DMS53 (cell line): Measurements from ENCODE around the gene RUFY1.
A peak's percentile ranks its signal among the peaks of the same experiment; 100 is the strongest.
"Not testable (repeated sequence)": the region's sequence is repeated elsewhere in the genome, so short reads cannot be mapped to it uniquely, and the experiment has no call there.

Source experiments
- DNase-seq: peaks from one replicate; lab custom pipeline; 2025; lab: John Stamatoyannopoulos, UW

The RUFY1 gene

GRCh38 chr5:179550511-179551342 is at the start of gene RUFY1:
TSS of gene RUFY1 (plus strand) at chr5:179550554. CDS start at chr5:179550570, 16 bp downstream.
- peak; percentile 92 for DNase-seq

DNA sequence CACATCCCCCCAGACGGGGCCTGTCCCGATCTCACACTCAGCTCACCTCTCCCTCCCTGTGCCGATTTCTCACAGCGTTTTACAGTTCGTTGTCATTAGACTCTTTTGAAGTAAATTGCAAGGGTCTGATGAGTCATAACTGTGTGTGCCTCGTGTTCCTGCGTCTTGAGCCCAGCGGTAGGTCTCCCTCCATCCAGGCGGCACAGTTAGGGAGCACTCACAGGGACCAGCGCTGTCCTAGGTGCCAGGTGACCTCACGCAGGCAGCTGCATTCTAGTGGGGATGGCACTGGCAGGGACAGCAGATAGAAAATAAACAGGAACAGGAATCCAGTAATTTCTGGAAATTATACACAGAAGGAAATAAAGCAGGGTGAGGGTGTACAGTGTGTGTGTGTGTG is 48.4 kb upstream of the RUFY1 start:
- not testable (repeated sequence) for DNase-seq

- DNase-seq: not testable (repeated sequence)
Observed at GRCh38 chr5:179502420-179502819, 47.9 kb upstream of the RUFY1 start.

GRCh38 chr5:179504191-179504590 is 46.2 kb upstream of the RUFY1 start:
- no peak for DNase-seq

DNA sequence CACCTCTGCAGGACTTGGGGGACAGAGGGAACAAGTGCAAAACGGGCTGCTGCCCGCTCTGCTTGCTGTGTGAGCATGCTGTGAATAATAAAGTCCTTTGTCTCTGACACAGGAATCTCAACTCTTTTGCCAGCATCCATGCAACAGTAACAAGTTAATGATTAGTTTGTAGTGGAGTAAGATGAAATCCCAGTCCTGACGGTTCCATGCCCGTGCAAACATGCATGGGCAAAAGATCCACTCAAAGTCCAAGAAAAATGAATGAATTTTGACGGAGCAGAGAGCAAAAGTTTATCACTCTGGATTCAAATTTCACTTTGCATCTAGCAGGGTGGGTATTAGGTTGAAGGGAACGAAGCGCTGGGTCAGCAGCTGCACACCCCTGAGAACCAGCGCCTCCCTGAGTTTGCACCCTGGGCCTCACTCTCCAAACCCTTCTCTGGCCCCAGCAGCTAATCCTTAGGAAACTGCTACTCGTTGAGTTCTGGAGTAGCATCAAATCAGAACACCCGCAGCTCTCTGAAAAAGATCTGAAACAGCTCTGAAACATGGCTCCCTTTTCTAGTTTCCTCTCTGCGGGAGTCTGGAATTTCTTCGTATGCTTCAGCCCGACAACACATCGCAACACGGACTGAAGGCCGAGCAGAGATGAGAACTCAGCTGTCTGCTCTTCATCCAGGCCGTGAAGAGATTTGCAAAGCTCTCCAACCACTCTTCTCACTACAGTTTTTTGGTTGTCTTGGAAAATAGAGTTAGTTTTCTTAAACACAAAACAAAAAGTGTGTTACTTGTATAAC is 45.6 kb upstream of the RUFY1 start:
- DNase-seq: no peak

DNA sequence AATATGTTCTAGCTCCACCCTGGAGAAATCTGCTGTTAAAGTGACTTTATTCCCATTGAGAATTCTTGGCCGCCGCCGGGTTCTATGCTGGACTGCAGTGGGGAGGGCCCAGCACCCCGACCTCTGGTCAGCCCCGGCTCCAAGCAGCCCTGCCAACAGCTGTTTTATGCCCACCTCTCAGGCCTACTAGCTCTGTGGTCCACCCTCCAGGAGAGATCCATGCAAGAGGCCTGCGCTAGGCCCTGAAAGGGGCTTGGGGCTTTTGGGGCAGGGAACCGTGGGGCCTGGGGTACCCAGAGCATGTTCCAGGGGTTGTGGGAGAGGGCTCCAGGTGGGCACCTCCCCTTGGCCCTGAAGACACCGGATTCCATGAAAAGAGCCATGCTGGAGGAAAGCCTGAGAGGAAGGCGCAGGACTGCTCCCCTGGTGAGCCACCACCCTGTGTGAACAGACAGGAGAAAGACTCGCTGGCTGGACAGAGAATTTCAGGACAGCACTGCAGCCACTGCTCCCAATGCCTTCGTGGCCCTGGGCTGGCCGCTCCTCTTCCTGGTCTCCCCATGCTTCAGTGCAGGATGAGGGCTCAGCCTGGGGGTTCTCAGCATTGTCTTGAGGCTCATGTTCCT is 44.6 kb upstream of the RUFY1 start:
- no peak for DNase-seq

DNA sequence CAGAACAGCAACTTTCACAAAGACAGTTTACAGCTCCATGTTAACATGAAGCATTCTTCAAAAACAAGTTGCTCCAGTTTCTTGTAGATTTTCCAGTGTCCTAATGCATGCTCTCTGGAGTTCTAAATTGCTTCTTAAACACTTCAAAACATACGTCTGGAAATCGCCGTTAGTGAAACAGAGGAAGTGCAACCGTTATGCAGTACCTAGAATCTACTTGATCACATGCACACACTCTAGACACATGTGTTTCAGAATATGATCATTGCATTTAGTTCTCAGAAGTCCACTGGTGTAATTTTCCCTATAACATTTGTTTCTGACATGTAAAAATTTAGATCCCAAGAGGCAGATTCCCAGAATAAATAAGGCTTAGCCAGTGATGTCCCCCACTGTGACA is 41.1 kb upstream of the RUFY1 start:
- no peak for DNase-seq

DNA sequence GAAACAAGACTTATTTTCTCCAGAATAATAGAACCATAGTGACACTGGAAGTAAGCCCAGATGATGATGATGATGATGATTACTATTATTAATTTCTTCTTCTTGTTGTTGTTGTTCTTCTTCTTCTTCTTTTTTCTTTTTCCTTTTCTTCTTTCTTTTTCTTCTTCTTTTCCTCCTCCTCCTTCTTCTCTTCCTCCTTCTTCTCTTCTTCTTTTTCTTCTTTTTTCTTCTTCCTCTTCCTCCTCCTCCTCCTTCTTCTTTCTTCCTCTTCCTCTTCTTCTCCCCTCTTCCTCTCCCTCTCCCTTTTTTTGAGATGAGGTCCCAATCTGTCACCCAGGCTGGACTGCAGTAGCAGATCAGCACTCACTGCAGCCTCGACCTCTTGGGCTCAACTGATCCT is 40.5 kb upstream of the RUFY1 start:
- no peak for DNase-seq

DNA sequence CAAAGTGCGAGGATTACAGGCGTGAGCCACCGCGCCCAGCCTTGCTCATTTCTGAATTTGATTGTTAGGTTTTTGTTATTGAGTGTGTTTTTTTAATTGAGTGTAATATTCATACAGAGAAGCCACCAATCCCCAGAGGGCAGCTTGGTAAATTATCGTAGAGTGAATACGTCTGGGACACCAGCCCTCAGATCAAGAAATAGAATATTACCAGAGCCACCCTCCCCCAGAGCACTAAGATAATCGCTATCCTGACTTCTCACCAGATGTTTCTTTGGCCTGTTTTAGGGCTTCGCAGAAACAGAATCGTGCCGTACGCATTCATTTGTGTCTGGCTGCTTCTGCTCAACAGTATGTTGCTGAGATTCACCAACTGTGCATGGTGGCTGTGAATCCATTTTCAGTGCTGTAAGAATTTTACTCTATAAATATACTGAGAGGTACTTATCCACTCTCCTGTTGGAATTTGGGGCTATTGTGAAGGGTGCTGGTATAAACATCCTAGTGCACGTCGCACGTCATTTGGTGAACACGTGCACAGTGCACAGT is 37.8 kb upstream of the RUFY1 start:
- DNase-seq: no peak

DNA sequence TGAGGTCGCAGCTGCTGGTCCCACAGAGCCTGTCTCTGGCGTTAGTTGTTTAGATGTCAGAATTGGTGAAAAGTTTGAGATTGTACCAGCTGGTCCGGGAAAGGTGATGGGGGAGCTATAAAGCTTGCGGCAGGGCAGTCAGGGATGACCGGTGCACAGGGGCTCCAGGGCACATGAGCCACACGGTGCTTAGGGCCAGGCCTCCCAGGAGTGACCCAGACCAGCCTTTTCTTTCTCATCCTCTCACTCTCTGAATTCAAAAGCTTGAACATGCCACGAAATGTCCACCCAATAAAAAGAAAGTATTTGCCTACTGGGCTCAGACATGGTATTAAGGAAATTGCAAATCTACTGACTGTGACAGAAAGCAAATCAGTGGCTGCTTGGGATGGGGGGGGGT is 34.9 kb upstream of the RUFY1 start:
- DNase-seq: not testable (repeated sequence)

GRCh38 chr5:179516221-179516620 is 34.1 kb upstream of the RUFY1 start:
- DNase-seq: no peak

DNA sequence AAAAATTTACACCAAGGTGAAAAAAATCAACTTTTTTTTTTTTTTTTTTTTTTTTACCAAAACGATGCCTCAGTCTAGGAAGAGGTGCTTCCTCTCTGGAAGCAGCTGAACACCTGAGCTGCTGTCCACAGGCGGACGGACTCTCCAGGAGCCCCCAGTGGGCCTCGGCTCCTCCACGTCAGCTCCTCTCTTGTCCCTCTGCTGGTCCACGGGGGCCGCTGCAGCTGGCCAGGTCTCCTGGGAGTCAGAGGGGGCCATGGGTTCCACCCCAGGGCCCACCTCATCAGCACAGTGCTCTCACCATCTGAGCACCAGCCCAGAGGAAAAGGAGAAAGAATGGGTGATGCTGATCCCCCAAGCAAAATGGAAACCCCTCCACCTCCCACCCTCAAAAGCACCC is 32.6 kb upstream of the RUFY1 start:
- not testable (repeated sequence) for DNase-seq

- DNase-seq: not testable (repeated sequence)
Observed at GRCh38 chr5:179518369-179518768, 32.0 kb upstream of the RUFY1 start.

DNA sequence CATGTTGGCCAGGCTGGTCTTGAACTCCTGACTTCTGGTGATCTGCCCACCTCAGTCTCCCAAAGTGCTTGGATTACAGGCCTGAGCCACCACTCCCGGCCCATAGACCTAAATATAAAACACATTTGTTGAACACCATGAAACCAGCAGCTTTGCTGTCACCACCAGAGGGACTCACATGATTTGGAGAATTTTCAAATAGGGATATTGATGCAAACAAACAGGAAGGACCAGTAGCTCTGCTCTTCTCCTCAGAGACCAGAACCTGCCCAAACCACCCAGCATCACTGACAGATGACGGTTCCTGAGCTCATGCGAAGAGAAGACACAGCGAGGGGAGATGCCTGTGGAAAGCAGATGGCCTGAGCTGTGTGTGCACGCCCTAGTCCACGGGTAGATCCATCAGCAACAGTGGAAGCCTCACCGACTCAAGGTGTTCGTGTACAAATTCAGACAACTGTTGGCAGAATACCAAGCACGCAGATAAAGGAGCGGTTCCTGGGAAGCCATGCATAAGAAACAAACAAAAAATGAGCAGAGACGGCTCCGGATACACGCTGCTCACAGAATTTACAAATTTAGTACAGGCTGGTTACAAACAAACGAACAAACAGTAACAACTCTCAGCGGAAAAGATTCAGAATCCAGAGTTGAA is 30.8 kb upstream of the RUFY1 start:
- DNase-seq: not testable (repeated sequence)

- not testable (repeated sequence) for DNase-seq
Observed at GRCh38 chr5:179522107-179522506, 28.2 kb upstream of the RUFY1 start.

DNA sequence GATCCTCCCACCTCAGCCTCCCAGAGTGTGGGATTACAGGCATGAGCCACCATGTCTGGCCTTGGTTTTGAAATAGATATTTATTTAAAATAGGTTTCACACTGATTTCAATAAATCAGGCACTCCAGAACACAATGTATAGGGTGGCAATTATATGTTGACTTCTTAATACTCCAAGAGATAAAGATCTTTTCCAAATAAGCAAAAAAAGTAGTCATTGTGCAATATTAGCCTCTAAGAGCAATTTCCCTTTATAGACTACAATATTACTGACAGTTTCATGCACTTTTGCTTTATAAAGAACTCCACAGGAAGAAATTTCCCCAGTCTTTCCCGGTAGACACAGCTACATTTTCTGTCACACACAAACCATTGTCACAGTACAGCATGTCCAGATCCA is 23.4 kb upstream of the RUFY1 start:
- no peak for DNase-seq

DNA sequence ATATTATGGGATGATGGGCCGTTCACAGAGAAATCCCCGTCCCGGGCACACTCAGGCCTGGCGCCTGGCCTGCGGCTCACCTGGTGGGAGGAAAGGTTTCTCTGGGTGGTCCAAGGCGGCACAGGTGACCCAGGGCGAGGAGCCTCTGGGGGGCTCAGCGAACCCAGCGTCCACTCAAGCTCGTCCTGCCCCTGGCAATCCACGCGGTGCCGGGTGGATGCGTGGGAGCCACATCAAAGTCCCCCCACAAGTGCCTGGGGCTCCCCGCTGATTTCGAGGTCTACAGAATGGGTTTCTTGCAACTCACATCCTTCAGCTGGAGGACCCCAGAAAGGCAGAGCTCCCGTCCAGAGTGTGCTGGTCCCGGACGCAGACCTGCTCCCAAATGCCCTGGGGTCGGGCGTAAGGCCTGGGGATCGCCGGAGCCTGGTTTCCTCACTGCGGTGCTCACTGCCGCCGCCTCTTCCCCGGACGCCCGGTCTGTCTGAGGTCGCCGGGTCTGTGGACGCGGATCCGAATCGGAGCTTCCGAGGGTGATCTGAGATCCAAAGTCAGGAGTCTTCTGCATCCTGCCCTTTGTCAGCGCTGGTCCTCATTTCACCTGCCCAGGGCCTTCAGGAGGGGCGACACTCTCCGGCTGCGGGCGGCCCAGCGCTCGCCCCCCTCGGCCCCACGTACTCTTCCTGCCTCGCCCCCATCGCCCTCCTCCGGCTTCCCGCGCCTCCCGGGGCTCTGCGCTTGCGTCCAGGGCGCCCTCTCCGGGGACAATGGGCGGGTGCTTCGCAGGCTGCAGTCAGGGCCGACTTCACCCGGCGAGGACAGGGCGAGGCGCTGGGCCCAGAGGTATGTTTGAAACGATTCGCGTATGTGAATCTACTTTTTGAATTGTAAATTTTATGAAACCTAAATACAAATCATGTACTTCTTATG is 20.0 kb upstream of the RUFY1 start:
- DNase-seq: no peak

DNA sequence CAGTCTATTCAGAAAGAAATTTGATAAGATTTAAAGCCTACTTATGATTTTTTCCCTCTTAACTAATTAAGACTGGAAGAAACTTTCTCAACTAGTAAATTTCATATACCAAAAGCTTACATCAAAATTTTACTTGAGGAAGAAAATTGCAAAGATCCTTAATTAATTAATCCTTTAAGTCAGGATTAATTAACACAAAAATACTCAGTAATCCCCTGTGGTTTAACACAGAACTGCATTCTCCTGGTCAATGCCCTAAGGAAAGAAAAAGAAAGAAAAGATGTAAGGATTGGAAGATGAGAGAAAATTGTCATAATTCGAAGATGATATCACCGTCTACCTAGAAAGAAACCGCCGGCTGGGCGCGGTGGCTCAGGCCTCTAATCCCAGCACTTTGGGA is 17.3 kb upstream of the RUFY1 start:
- DNase-seq: no peak

GRCh38 chr5:179533907-179534306 is 16.4 kb upstream of the RUFY1 start:
- DNase-seq: no peak

DNA sequence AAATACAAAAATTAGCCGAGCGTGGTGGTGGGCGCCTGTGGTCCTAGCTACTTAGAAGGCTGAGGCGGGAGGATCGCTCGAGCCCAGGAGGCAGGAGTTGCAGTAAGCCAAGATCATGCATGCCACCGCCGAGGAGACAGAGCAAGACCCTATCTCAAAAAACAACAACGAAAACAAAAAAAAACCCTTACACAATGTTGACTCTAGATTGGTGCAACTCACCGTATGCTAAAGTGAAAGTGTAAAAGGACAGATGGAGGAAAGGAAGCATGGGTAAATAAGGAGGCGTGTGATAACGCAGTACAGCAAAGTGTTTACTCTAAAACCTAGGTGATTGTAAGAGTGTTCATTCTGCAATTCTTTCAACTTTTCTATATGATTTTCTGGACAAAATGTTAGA is 15.9 kb upstream of the RUFY1 start:
- DNase-seq: no peak

GRCh38 chr5:179536676-179537075 is 13.7 kb upstream of the RUFY1 start:
- no peak for DNase-seq
